Mucosa of descending colon (tissue), 3 donors: ENCODE measurements around the gene COPS4. TPM values are rescaled to one million over a fixed set of nuclear protein-coding genes. Genes with fewer than 3 reads are reported as not detected.
A peak's percentile ranks its signal among the peaks of the same experiment; 100 is the strongest.
"Not testable (repeated sequence)": the region's sequence is repeated elsewhere in the genome, so short reads cannot be mapped to it uniquely, and the experiment has no call there.

Experiments
- ATAC-seq: fragments of 200-7000 bp; cut with Tn5 transposase; one replicate; pipeline ENCODE4 v1.9.1; 2020; ENCODE audit warnings: mild to moderate bottlenecking, moderate library complexity
- DNase-seq, 3 donors: peaks; one replicate each; pipeline ENCODE4 v3.0.0-alpha.2; 2020
- H3K36me3 ChIP-seq: fragments of 200-600 bp; one replicate; pipeline ENCODE4 v1.8.0; 2021; ENCODE audit warnings: low read depth, mild to moderate bottlenecking
- H3K4me1 ChIP-seq: fragments of 200-600 bp; one replicate; pipeline ENCODE4 v1.8.0; 2021; ENCODE audit warnings: low read depth, mild to moderate bottlenecking
- H3K4me3 ChIP-seq: fragments of 200-600 bp; one replicate; pipeline ENCODE4 v1.8.0; 2021; ENCODE audit warnings: mild to moderate bottlenecking
- H3K9me3 ChIP-seq: fragments of 200-600 bp; one replicate; pipeline ENCODE4 v1.8.0; 2021; ENCODE audit warnings: mild to moderate bottlenecking
- CTCF ChIP-seq: fragments of 200-600 bp; IDR thresholded peaks from one replicate; pipeline ENCODE4 v1.8.0; 2022; ENCODE audit warnings: antibody characterized with exemption, mild to moderate bottlenecking
- intact Hi-C, 2 donors: fragments of 100-400 bp; cut with DNase I in 1 of 2; cut with micrococcal nuclease in 1 of 2; formaldehyde crosslinking; loops; one replicate each; pipeline versions ENCODE4 v1.11.0 to v1.11.1; 2022; cut with DNase I, micrococcal nuclease
- long read RNA-seq, 2 donors: library from polyadenylated mRNA; unstranded; transcript quantifications; one replicate each; pipeline ENCODE4 v2.0.0, GENCODE V29; 2019 to 2021
- total RNA-seq, 3 donors: library from RNA; stranded (reverse); fragmentation: NEBNext Ultra II Directional in 2 of 3; extraction: Animal tissue kit (Norgen Biotek cat#: 25700) in 2 of 3; gene quantifications; one replicate each; pipeline versions ENCODE4 v1.2.1 to v1.2.4, GENCODE V29; 2021 to 2023
- donor health status: DM: no; HTN: no; CAD: no; lungs with moderate emphysema.
- donor health status: DM: no; HTN: no; CAD: no.
- donor health status: DM: no; HTN: yes; CAD: no.

Gene COPS4
- 10 to 100 TPM; 16.7 to 26.1 (median 26.0) TPM for total RNA-seq
- long read RNA-seq, donor 1, transcript COPS4-209 (11 exons, 1,695 nt), result minor isoform, 5 of 36 reads
- long read RNA-seq, donor 1, transcript COPS4-201 (10 exons, 1,744 nt), result major isoform, 30 of 36 reads
- long read RNA-seq, donor 1, partial matches to known transcripts, result 0 of 36 reads
- long read RNA-seq, donor 1, other reads (novel, unspliced or antisense), result 1 of 36 reads
- long read RNA-seq, donor 2, transcript COPS4-201 (10 exons, 1,744 nt), result major isoform, 27 of 146 reads
- long read RNA-seq, donor 2, partial matches to known transcripts, result 115 of 146 reads
- long read RNA-seq, donor 2, other reads (novel, unspliced or antisense), result 1 of 146 reads

DNA sequence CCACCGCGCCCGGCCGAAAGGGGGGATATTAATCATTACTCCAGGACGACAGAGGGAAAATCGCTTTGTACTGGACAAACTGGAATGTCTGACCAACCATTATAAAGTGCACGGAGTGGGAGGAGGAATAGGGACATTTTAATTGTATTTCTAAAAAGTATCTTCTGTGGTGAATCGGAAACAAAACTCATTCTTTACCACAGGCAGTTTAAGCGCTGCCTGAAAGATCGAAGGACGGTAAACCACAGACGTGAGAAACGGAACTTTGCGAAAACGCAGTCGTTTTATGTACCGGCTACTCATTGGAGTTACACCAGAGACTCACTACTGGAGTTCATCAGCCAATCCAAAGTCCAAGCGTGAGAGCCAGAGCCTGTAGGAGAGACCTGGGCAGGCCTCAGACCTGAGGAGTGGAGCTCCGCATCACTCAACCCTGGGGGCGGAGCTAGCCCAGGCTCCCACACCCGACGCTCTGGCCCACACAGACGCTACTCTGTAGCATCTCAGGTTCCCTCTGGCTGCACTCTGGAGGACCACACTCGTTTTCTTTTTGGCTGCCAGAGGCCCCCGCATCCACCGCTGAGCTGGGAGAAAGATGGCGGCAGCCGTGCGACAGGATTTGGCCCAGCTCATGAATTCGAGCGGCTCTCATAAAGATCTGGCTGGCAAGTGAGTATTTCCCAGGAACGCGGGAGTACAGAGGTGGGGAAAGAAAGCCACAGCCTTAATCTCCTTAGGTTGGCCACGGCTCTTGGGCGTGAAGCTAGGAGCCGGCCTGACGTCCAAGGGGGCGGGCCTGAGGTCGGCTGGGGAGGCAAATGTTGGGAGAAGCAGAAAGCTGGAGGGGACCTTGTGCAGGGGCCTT, at the start of gene COPS4:
Gene COPS4 (plus strand): TSS at position 554 of the 865 bp plus-strand sequence. CDS start 42 bp downstream, at position 596.
- TF ChIP-seq CTCF, result peak; percentile 42
- Histone ChIP-seq H3K4me1 (peaks cover 15% of the 10 kb centered on the region), H3K4me3 (peak within 1 kb of the TSS; percentile 54), H3K36me3 (no peaks in the 10 kb centered on the region), H3K9me3 (no peaks in the 10 kb centered on the region)
- ATAC-seq (peak; percentile 99), DNase-seq (peak; percentile 93 to 97 (median 97))
- intact Hi-C loops, result no loop called here

GRCh38 chr4:82987519-82987918, 47.5 kb upstream of the COPS4 start:
- H3K4me1 ChIP-seq, H3K36me3 ChIP-seq, DNase-seq, intact Hi-C loops, H3K4me3 ChIP-seq, ATAC-seq, H3K9me3 ChIP-seq: not testable (repeated sequence)

- intact Hi-C loops, result no loop called here
- no peak for ATAC-seq
Measured at GRCh38 chr4:82988323-82988832, 46.6 kb upstream of the COPS4 start.

DNA sequence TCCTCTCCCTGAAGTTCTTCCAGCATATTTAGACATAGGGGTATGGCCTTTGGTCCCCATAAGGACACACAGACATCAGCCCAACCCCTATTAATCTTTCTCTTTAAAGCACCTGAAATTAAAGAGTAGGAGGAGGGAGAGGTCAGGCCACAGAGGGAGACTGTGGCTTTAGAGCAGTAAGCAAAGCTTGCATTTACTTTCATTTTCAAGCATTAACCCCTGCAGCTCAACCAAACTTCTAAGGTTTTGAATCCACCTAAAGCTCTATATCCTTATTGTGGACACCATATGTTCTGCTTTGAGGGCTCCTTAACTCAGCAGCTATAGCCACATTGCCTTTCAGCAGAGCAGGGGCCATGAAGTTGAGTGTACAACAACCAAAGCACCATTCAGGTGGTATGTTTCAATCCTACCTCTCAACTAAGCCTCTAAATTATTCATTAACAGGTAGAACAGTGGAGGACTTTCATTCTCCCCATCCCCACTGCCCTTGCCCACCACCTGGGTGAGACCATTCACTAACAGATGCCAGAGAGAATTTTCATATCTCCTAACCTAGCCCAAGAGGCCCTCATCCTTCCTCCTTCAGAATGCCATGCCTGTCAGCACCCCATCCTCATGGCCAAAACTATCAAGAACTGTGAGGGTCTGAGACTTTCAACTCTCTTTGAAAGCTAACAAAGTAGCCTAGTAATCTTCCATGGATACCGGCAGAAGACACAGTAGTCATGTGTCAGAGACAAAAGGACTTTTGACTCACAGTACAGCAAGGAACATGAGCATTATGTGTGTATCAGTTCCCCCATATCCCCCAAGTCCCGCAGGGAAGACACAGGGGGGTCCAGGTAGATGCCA, 45.2 kb upstream of the COPS4 start:
- DNase-seq (no peak), ATAC-seq (peak; percentile 70)
- no peak for TF ChIP-seq CTCF
- no peaks in the 10 kb centered on the region for H3K9me3 ChIP-seq
- H3K4me1 ChIP-seq, result peaks cover 9% of the 10 kb centered on the region
- H3K36me3 ChIP-seq, result no peaks in the 10 kb centered on the region
- intact Hi-C loops, result no loop called here
- no peak overlapping the region for H3K4me3 ChIP-seq

More at GRCh38 chr4:82988323-82988832, 46.6 kb upstream of the COPS4 start:
- Histone ChIP-seq H3K4me3 (no peak overlapping the region), H3K36me3 (no peaks in the 10 kb centered on the region), H3K4me1 (peaks cover 9% of the 10 kb centered on the region), H3K9me3 (no peaks in the 10 kb centered on the region)
- TF ChIP-seq CTCF, result no peak
- DNase-seq, result no peak

DNA sequence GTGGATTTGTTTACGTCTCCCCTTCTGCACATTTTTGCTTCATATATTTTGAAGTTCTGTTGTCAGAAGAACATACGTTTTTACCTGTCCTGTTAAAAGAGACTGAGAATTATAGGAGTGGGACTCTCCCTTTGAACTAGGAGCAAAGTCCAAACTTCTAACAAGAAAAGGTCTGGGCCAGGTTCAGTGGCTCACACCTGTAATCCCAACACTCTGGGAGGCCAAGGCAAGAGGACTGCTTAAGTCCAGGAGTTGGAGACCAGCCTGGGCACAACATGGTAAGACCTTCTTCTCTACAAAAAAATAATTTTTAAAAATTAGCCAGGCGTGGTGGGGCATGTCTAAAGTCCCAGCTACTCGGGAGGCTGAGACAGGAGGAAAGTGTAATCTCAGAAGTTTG, 40.1 kb upstream of the COPS4 start:
- no peak overlapping the region for H3K4me3 ChIP-seq
- no peak for TF ChIP-seq CTCF
- ATAC-seq (peak; percentile 53), DNase-seq (no peak)
- peaks cover 9% of the 10 kb centered on the region for H3K4me1 ChIP-seq
- no peaks in the 10 kb centered on the region for H3K36me3 ChIP-seq
- no peaks in the 10 kb centered on the region for H3K9me3 ChIP-seq
- intact Hi-C loops, result no loop called here
